HL-60/S4 (cell line): Measurements from ENCODE around the gene ARVCF.

Source experiments
- in situ Hi-C: fragments of 300-500 bp; cut with MboI; formaldehyde crosslinking; loops from 2 replicates; pipeline ENCODE4 v1.14.3; 2022; ENCODE audit warnings: low sequenced_read_pairs

The ARVCF gene

GRCh38 chr22:19988965-19989724, 27.5 kb downstream of the ARVCF start:
- in situ Hi-C loops = no loop called here

DNA sequence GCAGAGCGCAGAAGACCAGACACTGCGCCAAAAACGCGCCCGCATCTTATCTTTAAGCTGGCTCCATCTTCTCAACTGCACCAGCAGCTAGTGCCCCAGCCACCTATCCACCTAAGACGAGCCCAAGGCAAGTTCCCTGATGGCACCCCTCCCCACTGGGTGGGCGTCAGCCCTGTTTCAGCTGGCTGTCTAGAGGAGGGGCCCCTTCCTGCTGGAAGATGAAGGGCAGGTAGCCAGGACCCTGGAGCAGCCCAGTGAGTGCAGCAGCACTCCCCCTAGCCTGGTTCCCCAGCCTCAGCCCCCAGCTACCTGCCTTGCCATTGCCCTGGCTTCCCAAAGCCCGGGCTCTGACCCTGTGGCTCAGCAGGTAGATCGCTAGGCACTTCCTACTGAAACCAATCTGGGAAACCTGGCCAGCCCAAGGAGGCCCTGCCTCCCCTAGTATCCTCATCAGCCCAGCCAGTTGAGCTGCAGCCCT, 28.3 kb downstream of the ARVCF start:
- in situ Hi-C loops = no loop called here

DNA sequence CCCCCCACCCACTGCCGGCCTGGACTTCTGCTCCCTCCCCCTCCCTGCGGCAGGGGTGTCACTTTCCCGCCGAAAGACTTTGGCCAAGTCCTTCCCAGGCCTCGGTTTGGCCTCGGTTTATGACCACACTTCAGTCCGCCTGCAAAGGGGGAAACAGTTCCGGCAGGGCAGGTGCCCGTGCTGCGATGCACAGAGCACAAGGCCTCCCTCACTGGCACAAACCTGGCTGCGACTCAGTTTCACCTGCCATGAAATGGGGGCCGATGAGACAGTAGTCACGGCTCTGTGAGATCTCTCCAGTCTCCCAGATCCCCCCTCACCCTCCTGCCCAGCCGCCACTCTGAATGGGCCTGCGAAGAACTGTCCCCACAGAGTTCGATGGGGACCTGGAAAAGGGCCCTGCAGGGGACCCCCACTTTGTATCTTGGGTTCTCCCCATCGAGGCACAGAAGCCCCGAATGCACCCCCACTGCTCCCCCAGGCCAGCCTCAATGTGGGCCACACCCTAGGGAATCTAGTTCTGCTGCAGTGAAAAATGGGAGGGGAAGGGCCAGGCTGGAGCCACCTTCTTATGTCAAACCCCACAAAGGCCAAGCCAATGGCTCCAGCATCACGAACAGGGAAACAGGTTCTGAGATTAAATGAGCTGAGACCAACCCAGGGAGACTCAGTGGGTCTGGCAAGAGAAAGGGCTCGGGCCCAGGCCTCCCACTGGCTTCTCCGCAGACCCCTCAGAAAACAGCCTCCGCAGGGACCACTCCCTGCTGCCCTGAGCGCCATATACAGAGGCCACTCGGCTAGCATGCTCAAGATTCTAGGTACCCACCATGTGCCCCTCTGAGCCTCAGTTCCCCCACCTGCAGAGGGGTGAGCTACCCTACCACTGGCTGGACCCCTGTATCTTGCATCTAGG, 29.0 kb downstream of the ARVCF start:
- in situ Hi-C loops = no loop called here

DNA sequence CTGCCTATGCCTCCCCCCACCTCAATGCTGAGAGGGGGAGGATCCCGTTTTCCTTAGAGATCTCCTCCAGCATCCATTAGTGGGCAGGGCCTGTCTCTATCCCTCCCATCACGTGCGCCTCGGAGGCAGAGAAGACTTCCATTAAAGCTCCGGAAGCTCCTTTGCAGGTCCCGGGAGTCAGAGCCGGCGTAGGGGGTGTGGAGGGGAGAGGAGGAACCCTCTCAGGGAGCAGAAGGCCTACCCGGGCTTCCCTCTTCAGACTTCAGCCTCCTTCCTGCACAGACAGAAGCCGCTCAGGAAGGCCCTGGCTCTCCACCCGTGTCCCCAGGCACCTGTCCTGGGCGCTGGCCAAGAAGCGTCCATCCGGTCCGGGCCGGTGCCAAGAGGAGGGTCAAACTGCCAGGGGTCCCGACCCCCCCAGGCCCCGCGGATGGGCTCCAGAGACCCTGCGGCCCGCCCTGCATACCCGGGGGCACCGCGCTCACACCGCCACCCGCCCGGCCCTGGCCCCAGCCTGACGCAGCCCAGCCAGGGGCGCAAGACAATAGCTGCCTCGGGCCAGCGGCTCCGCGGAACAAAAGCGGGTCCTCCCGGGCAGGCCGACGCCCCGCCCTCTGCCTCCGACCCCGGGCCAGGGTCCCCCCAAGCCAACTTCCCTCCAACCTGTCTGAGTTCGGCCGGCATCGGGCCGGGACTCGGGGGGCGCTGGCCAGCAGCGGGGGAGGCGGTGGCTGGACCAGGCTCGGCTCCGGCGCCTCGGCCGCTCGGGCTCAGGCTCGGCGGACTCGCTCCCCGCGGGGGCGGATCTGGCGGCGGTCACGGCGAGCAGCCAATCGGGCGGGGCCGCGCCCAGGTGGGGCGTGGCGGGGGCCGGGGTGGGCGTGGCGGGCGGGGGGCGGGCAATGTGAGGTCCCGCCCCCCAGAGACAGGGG, 29.9 kb downstream of the ARVCF start:
- in situ Hi-C loops = no loop called here

DNA sequence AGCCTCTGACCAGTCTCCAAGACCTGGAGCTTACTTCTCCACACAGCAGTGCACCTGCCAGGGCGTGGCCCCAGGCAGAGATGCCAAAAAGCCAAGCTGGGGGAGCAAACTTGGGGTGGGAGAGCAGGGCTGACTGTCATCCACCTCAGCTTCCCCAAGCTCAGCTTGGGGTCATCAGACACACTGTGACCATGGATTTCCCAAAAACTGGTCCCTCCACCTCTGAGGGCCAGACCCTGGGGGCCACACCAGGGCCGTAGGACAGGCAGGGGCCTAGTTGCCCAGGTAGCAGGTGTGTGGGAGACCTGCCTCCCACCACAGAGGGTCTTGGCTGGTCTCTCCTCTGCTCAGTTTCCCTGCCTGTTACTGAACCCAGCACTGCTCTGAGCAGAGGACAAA, 30.6 kb downstream of the ARVCF start:
- in situ Hi-C loops = no loop called here

- in situ Hi-C loops = no loop called here
Observed at GRCh38 chr22:19984851-19985811, 31.5 kb downstream of the ARVCF start.

DNA sequence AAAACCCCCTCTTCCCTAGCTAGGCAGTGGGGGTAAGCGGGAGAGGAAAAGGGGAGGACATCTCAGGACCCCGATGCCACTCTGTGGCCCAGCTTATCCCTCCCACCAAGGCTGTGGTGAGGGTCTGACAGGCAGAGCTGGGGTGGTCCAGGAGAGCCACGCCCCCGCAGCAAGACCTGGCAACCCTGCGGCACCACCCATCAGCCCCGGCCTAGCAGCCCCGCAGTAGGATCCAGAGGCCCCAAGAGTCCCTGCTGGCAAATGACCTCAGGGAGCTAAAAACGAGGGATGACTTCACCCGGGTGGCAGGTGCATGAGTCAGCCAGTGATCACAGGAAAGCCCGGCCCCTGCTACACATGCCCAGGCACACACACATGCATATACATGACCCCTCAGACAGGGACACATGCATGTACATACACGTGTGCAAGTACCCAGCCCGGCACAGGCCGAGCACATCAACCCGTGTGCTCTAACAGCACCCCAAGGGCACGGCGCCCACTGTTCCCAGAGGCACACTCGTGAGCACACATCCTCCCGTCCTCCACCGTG, 32.3 kb downstream of the ARVCF start:
- in situ Hi-C loops = no loop called here

- in situ Hi-C loops = no loop called here
Observed at GRCh38 chr22:19983741-19984140, 32.9 kb downstream of the ARVCF start.

- in situ Hi-C loops = no loop called here
Observed at GRCh38 chr22:19982991-19983578, 33.5 kb downstream of the ARVCF start.

- in situ Hi-C loops = no loop called here
Observed at GRCh38 chr22:19981961-19982920, 34.4 kb downstream of the ARVCF start.

DNA sequence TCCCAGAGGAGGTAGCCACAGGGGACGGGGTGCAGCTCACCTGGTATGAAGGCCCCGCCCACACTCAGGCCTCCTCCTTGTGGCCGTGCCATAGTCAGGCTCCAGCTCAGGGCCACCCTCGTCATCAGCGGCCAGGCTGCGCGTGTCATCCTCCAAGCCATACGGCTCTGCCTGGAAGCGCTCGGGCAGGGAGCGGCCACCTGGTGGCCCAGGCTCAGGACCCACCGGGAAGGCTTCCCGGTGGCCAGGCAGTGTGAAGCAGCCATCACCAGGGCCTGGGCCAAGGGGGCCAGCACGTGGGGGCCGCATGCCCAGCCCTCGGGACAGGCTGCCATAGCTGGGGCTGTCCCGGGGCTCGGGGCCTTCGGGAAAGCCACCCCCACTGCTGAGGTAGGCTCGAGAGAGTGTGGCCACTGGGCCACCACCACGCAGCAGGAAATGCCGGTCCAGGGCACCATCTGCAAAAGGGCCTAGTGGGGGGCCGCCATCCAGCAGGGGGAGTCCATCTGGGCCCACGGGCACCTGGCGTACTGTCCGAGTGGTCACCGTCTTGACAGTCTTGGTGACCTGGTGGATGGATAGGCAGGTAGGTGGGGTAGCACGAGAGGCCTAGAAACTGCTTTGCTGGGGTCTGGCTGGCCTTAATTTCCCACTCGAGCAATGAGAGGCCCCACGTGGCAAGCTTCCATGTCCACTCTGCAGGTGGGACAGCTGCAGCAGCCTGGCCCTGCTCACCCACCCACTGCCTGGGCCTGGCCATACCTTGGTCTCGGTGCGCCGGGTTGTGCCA, 35.3 kb downstream of the ARVCF start:
- in situ Hi-C loops = no loop called here

- in situ Hi-C loops = no loop called here
Observed at GRCh38 chr22:19980766-19981165, 35.9 kb downstream of the ARVCF start.

DNA sequence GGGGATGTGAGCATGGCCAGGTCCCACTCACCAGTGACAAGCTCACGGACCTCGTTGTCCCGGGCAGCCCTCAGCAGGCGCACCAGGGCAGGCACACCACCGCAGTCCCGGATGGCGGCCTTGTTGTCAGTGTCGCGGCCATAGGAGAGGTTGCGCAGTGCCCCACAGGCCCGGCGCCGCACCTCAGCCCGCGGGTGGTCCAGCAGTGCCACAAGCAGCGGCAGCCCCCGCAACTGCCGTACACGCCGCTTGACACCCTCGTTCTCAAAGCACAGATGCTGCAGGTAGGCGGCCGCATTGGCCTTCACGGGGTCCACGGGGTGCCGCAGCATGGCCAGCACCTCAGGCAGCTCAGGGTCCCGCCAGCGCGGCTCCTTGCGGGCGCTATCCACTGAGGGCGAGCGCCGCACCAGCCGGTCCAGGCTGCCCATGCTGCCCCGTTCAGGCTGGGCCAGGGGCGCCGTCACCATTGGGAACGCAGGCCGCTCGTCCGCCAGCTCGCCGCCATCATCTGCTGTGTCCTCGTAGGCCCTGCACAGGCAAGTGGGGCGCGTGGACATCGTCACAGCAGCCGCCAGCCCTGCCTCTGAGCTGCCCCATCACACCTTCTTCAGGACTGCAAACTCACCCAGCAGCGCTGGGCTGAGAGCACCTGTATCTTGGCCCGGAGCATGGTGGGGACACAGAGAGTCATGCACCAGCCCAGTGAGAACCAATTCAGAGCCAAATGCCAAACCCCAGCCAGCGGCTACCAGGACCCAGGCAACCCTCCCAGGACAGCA, 36.7 kb downstream of the ARVCF start:
- in situ Hi-C loops = no loop called here

GRCh38 chr22:19978748-19979147, 37.9 kb downstream of the ARVCF start:
- in situ Hi-C loops = no loop called here

DNA sequence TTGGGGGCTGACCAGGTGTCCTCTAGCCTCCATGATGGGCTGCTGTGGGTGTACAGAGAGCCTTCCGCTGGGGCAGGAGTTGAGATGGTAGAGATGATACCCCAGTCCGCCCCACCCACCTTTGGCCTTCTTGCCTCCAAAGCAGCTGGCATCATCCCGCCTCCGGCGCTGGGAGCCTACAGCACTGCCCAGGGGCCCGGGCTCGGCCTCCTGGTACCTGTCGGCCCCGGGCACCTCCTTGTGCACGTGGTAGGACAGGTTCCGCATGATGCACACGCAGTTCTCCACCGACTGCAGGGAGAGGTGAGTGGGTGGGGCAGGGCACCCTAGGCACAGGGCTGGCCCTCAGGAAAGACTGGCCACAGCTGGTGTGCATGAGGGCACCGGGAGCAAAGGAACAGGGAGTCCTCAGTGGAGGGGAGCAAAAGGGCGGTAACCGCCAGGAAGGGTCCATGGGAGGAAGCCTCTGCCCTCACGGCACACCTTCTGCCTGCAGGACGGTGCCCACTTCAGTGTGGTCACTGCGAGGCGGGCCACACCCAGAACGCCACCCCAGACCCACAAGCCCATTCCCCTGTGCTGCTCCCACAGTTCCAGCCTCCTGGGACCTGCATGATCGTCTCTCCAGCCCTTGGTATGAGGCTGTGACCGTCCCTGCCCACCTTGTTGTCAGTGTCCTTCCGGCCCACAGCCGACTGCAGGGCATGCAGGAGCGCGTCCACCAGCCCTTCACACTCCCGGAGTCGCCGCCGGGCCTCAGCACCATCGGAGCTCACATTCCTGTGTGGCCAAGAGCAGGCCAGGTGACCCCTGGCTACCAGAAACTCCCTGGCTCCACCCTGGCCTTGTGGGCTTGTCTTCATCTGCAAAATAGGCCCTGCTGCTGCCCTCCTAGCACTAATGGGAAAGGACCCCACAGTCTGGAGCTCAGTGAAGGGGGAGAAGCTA, 39.1 kb downstream of the ARVCF start:
- in situ Hi-C loops = no loop called here
